CD4-positive, alpha-beta T cell treated with Interleukin-12 subunit alpha and Interleukin-12 subunit beta, for 1 hour (primary cell): ENCODE results near the gene RASSF8.

Experiments used
- DNase-seq: peaks from one replicate; pipeline ENCODE4 v3.0.0-alpha.2; 2020

The RASSF8 gene

GRCh38 chr12:25958428-25959070 is at the start of gene RASSF8:
Gene RASSF8, plus strand, starts transcription at chr12:25958682. Its CDS starts 96,662 bp downstream, at chr12:26055344.
- no peak for DNase-seq

GRCh38 chr12:25914551-25914950 is 43.9 kb upstream of the RASSF8 start:
- no peak for DNase-seq

- DNase-seq, result no peak
These were observed 33.9 kb upstream of the RASSF8 start for GRCh38 chr12:25924491-25925001.

- DNase-seq, result no peak
These were observed 33.4 kb upstream of the RASSF8 start for GRCh38 chr12:25925064-25925463.

- no peak for DNase-seq
These were observed 31.9 kb upstream of the RASSF8 start for GRCh38 chr12:25926536-25926935.

- DNase-seq, result no peak
These were observed 29.3 kb upstream of the RASSF8 start for GRCh38 chr12:25929142-25929541.

GRCh38 chr12:25932971-25933370 is 25.5 kb upstream of the RASSF8 start:
- DNase-seq, result no peak

GRCh38 chr12:25934456-25934855 is 24.0 kb upstream of the RASSF8 start:
- DNase-seq, result no peak

GRCh38 chr12:25935355-25936144 is 22.9 kb upstream of the RASSF8 start:
- DNase-seq, result no peak

GRCh38 chr12:25937096-25937495 is 21.4 kb upstream of the RASSF8 start:
- DNase-seq, result no peak

- no peak for DNase-seq
These were observed 19.9 kb upstream of the RASSF8 start for GRCh38 chr12:25938581-25938980.

GRCh38 chr12:25939606-25940005 is 18.9 kb upstream of the RASSF8 start:
- DNase-seq, result no peak

- DNase-seq, result no peak
These were observed 17.6 kb upstream of the RASSF8 start for GRCh38 chr12:25940886-25941285.

GRCh38 chr12:25942709-25943108 is 15.8 kb upstream of the RASSF8 start:
- DNase-seq, result no peak

- DNase-seq, result no peak
These were observed 14.5 kb upstream of the RASSF8 start for GRCh38 chr12:25943940-25944339.

GRCh38 chr12:25949343-25949742 is 9.1 kb upstream of the RASSF8 start:
- DNase-seq, result no peak

GRCh38 chr12:25950329-25951115 is 8.0 kb upstream of the RASSF8 start:
- DNase-seq, result no peak

- DNase-seq, result no peak
These were observed 572 bp upstream of the RASSF8 start for GRCh38 chr12:25957793-25958427.

GRCh38 chr12:25959071-25959961 is 834 bp downstream of the RASSF8 start:
- no peak for DNase-seq

- DNase-seq, result no peak
These were observed 1.7 kb downstream of the RASSF8 start for GRCh38 chr12:25960143-25960542.

GRCh38 chr12:25960961-25961360 is 2.5 kb downstream of the RASSF8 start:
- DNase-seq, result no peak
